Measurements from ENCODE around the gene MXRA8. TPM values are rescaled to one million over a fixed set of nuclear protein-coding genes. Genes with fewer than 3 reads are reported as not detected.

The MXRA8 gene
- total RNA-seq, 2 donors from 2014 or later = 28.3 to 29.2 TPM

DNA sequence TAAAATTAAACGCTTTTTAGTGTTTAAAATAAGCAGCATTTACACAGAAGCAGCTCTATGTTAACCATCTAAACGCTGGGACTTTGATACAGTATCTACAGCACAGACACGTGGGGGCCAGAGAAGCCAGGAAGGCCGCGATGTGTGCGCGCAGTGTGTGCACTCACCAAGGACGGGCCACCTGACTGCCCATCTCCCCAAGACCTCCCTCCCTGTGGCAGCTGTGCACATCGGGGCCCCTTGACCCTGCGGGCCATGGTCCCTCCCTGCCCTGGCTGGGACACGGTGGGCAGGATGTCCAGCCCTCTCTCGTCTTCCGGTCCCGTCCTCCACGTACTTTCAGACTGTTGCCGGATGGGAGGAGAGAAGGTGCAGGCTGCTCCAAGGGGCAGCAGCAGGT lies 23.1 kb downstream of the MXRA8 start:
- H3K9me3 ChIP-seq (ENCODE audit: control insufficient read depth, low read length) = no peaks in the 10 kb centered on the region
- H3K4me1 Mint-ChIP-seq = no peaks in the 10 kb centered on the region
- H3K27ac Mint-ChIP-seq = no peak overlapping the region
- no peak overlapping the region for H3K9ac ChIP-seq (ENCODE audit: extremely low read depth, low read length, poor library complexity, severe bottlenecking)
- H3K9me3 Mint-ChIP-seq = no peaks in the 10 kb centered on the region
- TF ChIP-seq, protein P1, sequence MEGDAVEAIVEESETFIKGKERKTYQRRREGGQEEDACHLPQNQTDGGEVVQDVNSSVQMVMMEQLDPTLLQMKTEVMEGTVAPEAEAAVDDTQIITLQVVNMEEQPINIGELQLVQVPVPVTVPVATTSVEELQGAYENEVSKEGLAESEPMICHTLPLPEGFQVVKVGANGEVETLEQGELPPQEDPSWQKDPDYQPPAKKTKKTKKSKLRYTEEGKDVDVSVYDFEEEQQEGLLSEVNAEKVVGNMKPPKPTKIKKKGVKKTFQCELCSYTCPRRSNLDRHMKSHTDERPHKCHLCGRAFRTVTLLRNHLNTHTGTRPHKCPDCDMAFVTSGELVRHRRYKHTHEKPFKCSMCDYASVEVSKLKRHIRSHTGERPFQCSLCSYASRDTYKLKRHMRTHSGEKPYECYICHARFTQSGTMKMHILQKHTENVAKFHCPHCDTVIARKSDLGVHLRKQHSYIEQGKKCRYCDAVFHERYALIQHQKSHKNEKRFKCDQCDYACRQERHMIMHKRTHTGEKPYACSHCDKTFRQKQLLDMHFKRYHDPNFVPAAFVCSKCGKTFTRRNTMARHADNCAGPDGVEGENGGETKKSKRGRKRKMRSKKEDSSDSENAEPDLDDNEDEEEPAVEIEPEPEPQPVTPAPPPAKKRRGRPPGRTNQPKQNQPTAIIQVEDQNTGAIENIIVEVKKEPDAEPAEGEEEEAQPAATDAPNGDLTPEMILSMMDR (conservative IDR thresholded peaks at IDR 0.05) = no peak
- no peak overlapping the region for H3K4me3 Mint-ChIP-seq
- H3K27ac ChIP-seq (ENCODE audit: low read depth, low read length) = no peak overlapping the region
- no peaks in the 10 kb centered on the region for H3K27me3 ChIP-seq (ENCODE audit: control insufficient read depth, insufficient read depth, low read length, poor library complexity, severe bottlenecking)
- no peaks in the 10 kb centered on the region for H3K27me3 Mint-ChIP-seq (ENCODE audit: insufficient read depth)
- H3K4me3 ChIP-seq (ENCODE audit: low read length) = no peak overlapping the region
- no peaks in the 10 kb centered on the region for H3K4me1 ChIP-seq (ENCODE audit: control insufficient read depth, insufficient read depth, low read length)
- H3K36me3 ChIP-seq (ENCODE audit: control insufficient read depth, insufficient read depth, low read length) = peaks cover 6% of the 10 kb centered on the region
- H3K36me3 Mint-ChIP-seq (ENCODE audit: low read depth) = peaks cover 12% of the 10 kb centered on the region
- no peak for DNase-seq
- WGBS, 2 experiments (ENCODE audit: insufficient coverage in 1 of 2, insufficient read length in 1 of 2) = 94 to 99% methylated on average over 10 to 16 of the region's 16 CpGs

DNA sequence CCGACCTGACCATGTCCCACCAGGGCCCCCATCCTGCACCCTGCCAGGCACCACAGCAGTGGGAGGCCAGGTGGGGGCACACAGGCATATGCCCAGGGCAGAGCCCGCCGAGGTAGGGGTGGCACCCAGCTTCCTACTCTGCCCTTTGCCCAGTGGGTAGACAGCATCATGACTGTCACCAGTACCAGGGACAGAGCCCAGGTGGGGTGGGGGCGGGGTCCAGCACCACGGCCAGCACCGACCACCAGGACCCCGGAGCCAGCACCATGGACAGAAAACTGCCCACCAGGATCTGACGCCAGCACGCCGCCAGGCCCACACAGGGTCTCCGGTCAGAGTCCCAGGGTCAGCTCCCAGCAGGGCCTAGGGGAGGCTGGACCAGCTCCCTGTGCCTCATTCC lies 23.5 kb downstream of the MXRA8 start:
- peak; percentile 94 for DNase-seq
- Mint-ChIP-seq H3K9me3 (no peaks in the 10 kb centered on the region), H3K36me3 (ENCODE audit: low read depth) (peaks cover 9% of the 10 kb centered on the region), H3K27me3 (ENCODE audit: insufficient read depth) (no peaks in the 10 kb centered on the region), H3K27ac (no peak overlapping the region), H3K4me1 (no peaks in the 10 kb centered on the region), H3K4me3 (no peak overlapping the region)
- Histone ChIP-seq H3K9me3 (ENCODE audit: control insufficient read depth, low read length) (no peaks in the 10 kb centered on the region), H3K4me3 (ENCODE audit: low read length) (no peak overlapping the region), H3K36me3 (ENCODE audit: control insufficient read depth, insufficient read depth, low read length) (peaks cover 5% of the 10 kb centered on the region), H3K4me1 (ENCODE audit: control insufficient read depth, insufficient read depth, low read length) (no peaks in the 10 kb centered on the region), H3K9ac (ENCODE audit: extremely low read depth, low read length, poor library complexity, severe bottlenecking) (no peak overlapping the region), H3K27ac (ENCODE audit: low read depth, low read length) (no peak overlapping the region), H3K27me3 (ENCODE audit: control insufficient read depth, insufficient read depth, low read length, poor library complexity, severe bottlenecking) (no peaks in the 10 kb centered on the region)
- 66 to 76% methylated on average over 6 to 11 of the region's 11 CpGs for WGBS, 2 experiments (ENCODE audit: insufficient coverage in 1 of 2, insufficient read length in 1 of 2)
- TF ChIP-seq, protein P1 (conservative IDR thresholded peaks at IDR 0.05) = no peak

DNA sequence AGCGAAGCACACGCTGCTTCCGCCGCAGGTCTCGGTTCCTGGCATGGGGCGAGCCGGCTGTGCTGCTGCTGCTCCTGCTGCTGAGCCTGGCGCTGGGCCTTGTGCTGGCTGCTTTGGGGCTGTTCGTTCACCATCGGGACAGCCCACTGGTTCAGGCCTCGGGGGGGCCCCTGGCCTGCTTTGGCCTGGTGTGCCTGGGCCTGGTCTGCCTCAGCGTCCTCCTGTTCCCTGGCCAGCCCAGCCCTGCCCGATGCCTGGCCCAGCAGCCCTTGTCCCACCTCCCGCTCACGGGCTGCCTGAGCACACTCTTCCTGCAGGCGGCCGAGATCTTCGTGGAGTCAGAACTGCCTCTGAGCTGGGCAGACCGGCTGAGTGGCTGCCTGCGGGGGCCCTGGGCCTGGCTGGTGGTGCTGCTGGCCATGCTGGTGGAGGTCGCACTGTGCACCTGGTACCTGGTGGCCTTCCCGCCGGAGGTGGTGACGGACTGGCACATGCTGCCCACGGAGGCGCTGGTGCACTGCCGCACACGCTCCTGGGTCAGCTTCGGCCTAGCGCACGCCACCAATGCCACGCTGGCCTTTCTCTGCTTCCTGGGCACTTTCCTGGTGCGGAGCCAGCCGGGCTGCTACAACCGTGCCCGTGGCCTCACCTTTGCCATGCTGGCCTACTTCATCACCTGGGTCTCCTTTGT lies 24.7 kb downstream of the MXRA8 start:
- TF ChIP-seq, protein P1 (conservative IDR thresholded peaks at IDR 0.05) = no peak
- Mint-ChIP-seq H3K27me3 (ENCODE audit: insufficient read depth) (no peaks in the 10 kb centered on the region), H3K36me3 (ENCODE audit: low read depth) (peaks cover 4% of the 10 kb centered on the region), H3K4me3 (no peak overlapping the region), H3K4me1 (no peaks in the 10 kb centered on the region), H3K9me3 (no peaks in the 10 kb centered on the region), H3K27ac (no peak overlapping the region)
- Histone ChIP-seq H3K36me3 (ENCODE audit: control insufficient read depth, insufficient read depth, low read length) (peaks cover 5% of the 10 kb centered on the region), H3K9ac (ENCODE audit: extremely low read depth, low read length, poor library complexity, severe bottlenecking) (no peak overlapping the region), H3K27me3 (ENCODE audit: control insufficient read depth, insufficient read depth, low read length, poor library complexity, severe bottlenecking) (no peaks in the 10 kb centered on the region), H3K27ac (ENCODE audit: low read depth, low read length) (no peak overlapping the region), H3K9me3 (ENCODE audit: control insufficient read depth, low read length) (no peaks in the 10 kb centered on the region), H3K4me3 (ENCODE audit: low read length) (no peak overlapping the region), H3K4me1 (ENCODE audit: control insufficient read depth, insufficient read depth, low read length) (no peaks in the 10 kb centered on the region)
- WGBS, 2 experiments (ENCODE audit: insufficient coverage in 1 of 2, insufficient read length in 1 of 2) = 95 to 96% methylated on average over 27 to 36 of the region's 36 CpGs
- DNase-seq = no peak

All from endodermal cell (in vitro differentiated cells).